LNCaP clone FGC (cell line): Measurements from ENCODE around the gene RIPPLY1.

Source experiments
- DNase-seq: peaks from one replicate; pipeline ENCODE4 v3.0.0-alpha.2; 2011; ENCODE audit warnings: low read depth
- H3K4me3 ChIP-seq: 2 replicates; pipeline ENCODE4 v1.5.1; 2011; ENCODE audit warnings: mild to moderate bottlenecking, low read depth, low read length, control low read depth
- TF ChIP-seq, protein P1 (sequence below): IDR thresholded peaks from 2 replicates; pipeline ENCODE4 v1.5.1; 2012; ENCODE audit warnings: mild to moderate bottlenecking; ENCODE audit not compliant: control insufficient read depth, insufficient read depth; ENCODE audit errors: extremely low read depth

RIPPLY1 gene, protein sequence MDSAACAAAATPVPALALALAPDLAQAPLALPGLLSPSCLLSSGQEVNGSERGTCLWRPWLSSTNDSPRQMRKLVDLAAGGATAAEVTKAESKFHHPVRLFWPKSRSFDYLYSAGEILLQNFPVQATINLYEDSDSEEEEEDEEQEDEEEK

GRCh38 chrX:106903291-106903824 is at the start of gene RIPPLY1:
Gene RIPPLY1 (minus strand): TSS chrX:106903341. CDS start chrX:106903287, 54 bp downstream.
- DNase-seq: no peak
- H3K4me3 ChIP-seq: no peak within 1 kb of the TSS
- TF ChIP-seq, protein P1, sequence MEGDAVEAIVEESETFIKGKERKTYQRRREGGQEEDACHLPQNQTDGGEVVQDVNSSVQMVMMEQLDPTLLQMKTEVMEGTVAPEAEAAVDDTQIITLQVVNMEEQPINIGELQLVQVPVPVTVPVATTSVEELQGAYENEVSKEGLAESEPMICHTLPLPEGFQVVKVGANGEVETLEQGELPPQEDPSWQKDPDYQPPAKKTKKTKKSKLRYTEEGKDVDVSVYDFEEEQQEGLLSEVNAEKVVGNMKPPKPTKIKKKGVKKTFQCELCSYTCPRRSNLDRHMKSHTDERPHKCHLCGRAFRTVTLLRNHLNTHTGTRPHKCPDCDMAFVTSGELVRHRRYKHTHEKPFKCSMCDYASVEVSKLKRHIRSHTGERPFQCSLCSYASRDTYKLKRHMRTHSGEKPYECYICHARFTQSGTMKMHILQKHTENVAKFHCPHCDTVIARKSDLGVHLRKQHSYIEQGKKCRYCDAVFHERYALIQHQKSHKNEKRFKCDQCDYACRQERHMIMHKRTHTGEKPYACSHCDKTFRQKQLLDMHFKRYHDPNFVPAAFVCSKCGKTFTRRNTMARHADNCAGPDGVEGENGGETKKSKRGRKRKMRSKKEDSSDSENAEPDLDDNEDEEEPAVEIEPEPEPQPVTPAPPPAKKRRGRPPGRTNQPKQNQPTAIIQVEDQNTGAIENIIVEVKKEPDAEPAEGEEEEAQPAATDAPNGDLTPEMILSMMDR: no peak

DNA sequence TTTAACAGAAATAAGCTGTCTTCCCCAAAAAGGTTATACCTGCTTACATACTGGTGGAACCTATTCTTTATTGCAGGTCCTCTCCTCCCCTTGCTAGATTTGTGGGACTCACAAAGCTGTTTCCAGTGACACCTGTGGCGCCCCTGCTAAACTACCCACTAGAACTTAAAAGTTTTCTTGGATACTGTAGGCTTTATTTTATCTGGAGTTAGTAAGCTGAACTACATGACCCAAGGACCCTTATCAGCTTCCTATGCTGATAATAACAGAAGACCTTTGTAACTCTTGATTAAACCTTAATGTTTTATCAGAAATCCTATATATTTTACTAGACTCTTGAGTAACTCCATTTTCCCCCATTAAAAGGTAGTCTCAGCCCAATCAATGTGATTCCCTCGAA is 49.4 kb upstream of the RIPPLY1 start:
- TF ChIP-seq, protein P1: no peak
- H3K4me3 ChIP-seq: no peak overlapping the region

DNA sequence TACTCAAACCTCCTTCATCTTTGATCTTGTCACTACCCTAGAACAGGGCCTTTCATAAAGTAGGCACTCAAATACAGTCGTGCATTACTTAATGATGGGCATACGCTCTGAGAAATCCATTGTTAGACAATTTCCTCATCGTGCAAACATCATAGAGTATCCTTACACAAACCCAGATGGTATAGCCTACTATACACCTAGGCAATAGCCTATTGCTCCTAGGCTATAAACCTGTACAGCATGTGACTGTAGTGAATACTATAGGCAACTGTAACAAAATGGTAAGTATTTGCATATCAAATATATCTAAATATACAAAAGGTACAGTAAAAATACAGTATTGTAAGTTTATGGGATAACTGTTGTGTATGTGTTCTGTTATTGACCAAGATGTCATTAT is 48.9 kb upstream of the RIPPLY1 start:
- H3K4me3 ChIP-seq: no peak overlapping the region
- no peak for DNase-seq
- TF ChIP-seq, protein P1: no peak

More for the DNA sequence above, 49.4 kb upstream of the RIPPLY1 start:
- no peak for DNase-seq

- TF ChIP-seq, protein P1: no peak
- no peak overlapping the region for H3K4me3 ChIP-seq
- DNase-seq: no peak
Measured at GRCh38 chrX:106951230-106951629, 48.1 kb upstream of the RIPPLY1 start.

- TF ChIP-seq, protein P1: no peak
- H3K4me3 ChIP-seq: no peak overlapping the region
- DNase-seq: no peak
Measured at GRCh38 chrX:106950381-106950780, 47.2 kb upstream of the RIPPLY1 start.

- H3K4me3 ChIP-seq: no peak overlapping the region
- TF ChIP-seq, protein P1: no peak
- no peak for DNase-seq
Measured at GRCh38 chrX:106949366-106949765, 46.2 kb upstream of the RIPPLY1 start.

DNA sequence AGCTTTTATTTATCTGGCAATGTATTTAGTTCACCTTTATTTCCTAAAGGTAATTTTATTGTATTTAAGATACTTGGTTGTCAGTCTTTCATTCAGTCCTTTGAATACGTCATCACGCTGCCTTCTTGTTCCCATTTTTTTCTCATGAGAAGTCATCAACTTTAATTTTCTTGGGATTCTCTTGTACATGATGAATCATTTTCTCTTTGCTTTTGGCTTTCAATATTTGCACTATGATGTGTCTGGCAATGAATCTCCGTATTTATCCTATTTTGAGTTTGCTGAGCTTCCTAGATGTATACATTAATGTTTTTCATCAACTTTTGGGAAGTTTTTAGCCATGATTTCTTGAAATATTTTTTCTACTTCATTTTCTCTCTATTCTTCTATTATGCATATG is 45.5 kb upstream of the RIPPLY1 start:
- no peak for DNase-seq
- H3K4me3 ChIP-seq: no peak overlapping the region
- TF ChIP-seq, protein P1: no peak
